GM12891 (cell line): ENCODE data around the gene TNPO2.

Experiments
- PAX5 ChIP-seq: IDR thresholded peaks from 2 replicates; pipeline ENCODE4 v1.6.1; 2011; ENCODE audit warnings: low read length, moderate library complexity, mild to moderate bottlenecking; ENCODE audit not compliant: insufficient read depth, severe bottlenecking
- POLR2A ChIP-seq: IDR thresholded peaks from 2 replicates; pipeline ENCODE4 v1.6.1; 2011; ENCODE audit warnings: low read depth, low read length, control low read depth
- POLR2AphosphoS5 ChIP-seq: IDR thresholded peaks from 2 replicates; pipeline ENCODE4 v1.6.1; 2011; ENCODE audit warnings: low read depth, low read length, control low read depth
- TAF1 ChIP-seq: IDR thresholded peaks from 2 replicates; pipeline ENCODE4 v1.6.1; 2011; ENCODE audit warnings: low read depth, low read length, control low read depth

DNA sequence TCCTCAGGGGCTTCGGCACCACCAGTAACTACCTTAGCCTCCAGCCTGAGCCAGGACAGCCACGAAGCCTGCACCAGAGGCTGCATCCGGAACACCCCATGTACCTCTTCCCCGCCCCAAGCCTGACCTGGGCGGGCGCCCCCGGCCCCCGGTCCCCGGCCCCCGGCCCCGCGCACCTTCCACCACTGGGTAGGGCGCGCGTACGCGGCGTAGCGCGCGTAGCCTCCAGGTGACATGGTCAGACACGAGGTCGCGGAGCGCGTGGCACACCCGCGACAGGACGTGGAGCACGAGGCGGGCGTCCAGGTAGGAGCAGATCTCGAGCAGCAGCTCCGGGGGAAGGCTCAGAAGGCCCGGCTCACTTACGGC lies 27.8 kb downstream of the TNPO2 start:
- TF ChIP-seq POLR2AphosphoS5: no peak
- no peak for TF ChIP-seq TAF1
- TF ChIP-seq POLR2A: no peak
- TF ChIP-seq PAX5: no peak
